T-helper 2 cell (primary cell): ENCODE results near the gene ZNF433.

ENCODE experiments used
- DNase-seq, 5 experiments: peaks; one replicate each; pipeline versions ENCODE4 v3.0.0 to v3.0.0-alpha.2; 2012 to 2022

The ZNF433 gene

GRCh38 chr19:11987405-11988281 lies 47.8 kb downstream of the ZNF433 start:
- peak; percentile 74 to 95 (median 87) for DNase-seq

GRCh38 chr19:11986754-11987153 lies 48.7 kb downstream of the ZNF433 start:
- no peak for DNase-seq

GRCh38 chr19:11984986-11985385 lies 50.5 kb downstream of the ZNF433 start:
- DNase-seq = no peak

GRCh38 chr19:11982526-11982925 lies 53.0 kb downstream of the ZNF433 start:
- DNase-seq = no peak

GRCh38 chr19:11979527-11979926 lies 56.0 kb downstream of the ZNF433 start:
- DNase-seq = no peak

- DNase-seq = no peak
Measured at GRCh38 chr19:11978492-11979100, 56.9 kb downstream of the ZNF433 start.

- DNase-seq = no peak
Measured at GRCh38 chr19:11973019-11973810, 62.3 kb downstream of the ZNF433 start.

GRCh38 chr19:11971041-11971440 lies 64.4 kb downstream of the ZNF433 start:
- no peak for DNase-seq

GRCh38 chr19:11970174-11970573 lies 65.3 kb downstream of the ZNF433 start:
- DNase-seq = no peak

GRCh38 chr19:11964858-11965645 lies 70.4 kb downstream of the ZNF433 start, which contains the start of gene ZNF763:
TSS of gene ZNF763 (plus strand) at chr19:11965040. CDS start at chr19:11965209, 169 bp downstream.
- peak; percentile 67 to 90 (median 79) for DNase-seq
